Chondrocyte (in vitro differentiated cells): Measurements from ENCODE around the gene GBP7. TPM values are rescaled to one million over a fixed set of nuclear protein-coding genes. Genes with fewer than 3 reads are reported as not detected.

Experiments used
- DNase-seq: peaks from one replicate; pipeline ENCODE4 v3.0.0; 2021; ENCODE audit warnings: mixed read lengths, low spot score
- H3K27ac Mint-ChIP-seq: one replicate; pipeline ENCODE4 v1.8.0; 2021; ENCODE audit warnings: mild to moderate bottlenecking, moderate library complexity, mixed read lengths; ENCODE audit not compliant: unreplicated experiment
- H3K27me3 Mint-ChIP-seq: 2 replicates; pipeline ENCODE4 v1.8.0; 2021; ENCODE audit warnings: low read depth, mixed read lengths
- H3K36me3 Mint-ChIP-seq: 2 replicates; pipeline ENCODE4 v1.8.0; 2021; ENCODE audit warnings: low read depth, mixed read lengths
- H3K4me1 Mint-ChIP-seq: 2 replicates; pipeline ENCODE4 v1.8.0; 2021; ENCODE audit warnings: low read depth, mild to moderate bottlenecking, mixed read lengths
- H3K4me3 Mint-ChIP-seq: one replicate; pipeline ENCODE4 v1.8.0; 2021; ENCODE audit warnings: mild to moderate bottlenecking, moderate library complexity, mixed read lengths; ENCODE audit not compliant: unreplicated experiment
- H3K9me3 Mint-ChIP-seq: 2 replicates; pipeline ENCODE4 v1.8.0; 2021; ENCODE audit warnings: low read depth, mixed read lengths
- CTCF ChIP-seq: fragments of 200-600 bp; sonication (generic); IDR thresholded peaks from 2 replicates; pipeline ENCODE4 v1.5.0; 2021; ENCODE audit warnings: antibody characterized with exemption, mild to moderate bottlenecking, moderate library complexity
- total RNA-seq: library from RNA; stranded (reverse); gene quantifications from 3 replicates; pipeline ENCODE4 v1.2.1, GENCODE V29; 2021

Gene GBP7
- total RNA-seq, 1 donor from 2014 or later: not detected

GRCh38 chr1:89206373-89206772 is 30.6 kb upstream of the GBP7 start:
- Mint-ChIP-seq H3K36me3 (no peaks in the 10 kb centered on the region), H3K4me1 (no peaks in the 10 kb centered on the region), H3K27ac (no peak overlapping the region), H3K4me3 (no peak overlapping the region), H3K27me3 (no peaks in the 10 kb centered on the region), H3K9me3 (peaks cover 21% of the 10 kb centered on the region)
- no peak for DNase-seq
- no peak for TF ChIP-seq CTCF

GRCh38 chr1:89203166-89203565 is 27.4 kb upstream of the GBP7 start:
- Mint-ChIP-seq H3K9me3 (peaks cover 10% of the 10 kb centered on the region), H3K4me1 (no peaks in the 10 kb centered on the region), H3K27ac (no peak overlapping the region), H3K4me3 (no peak overlapping the region), H3K27me3 (no peaks in the 10 kb centered on the region), H3K36me3 (no peaks in the 10 kb centered on the region)
- no peak for TF ChIP-seq CTCF
- no peak for DNase-seq

- Mint-ChIP-seq H3K4me3 (no peak overlapping the region), H3K27me3 (peaks cover 3% of the 10 kb centered on the region), H3K36me3 (no peaks in the 10 kb centered on the region), H3K27ac (no peak overlapping the region), H3K9me3 (peaks cover 7% of the 10 kb centered on the region), H3K4me1 (no peaks in the 10 kb centered on the region)
- no peak for TF ChIP-seq CTCF
- DNase-seq: no peak
These were observed 25.4 kb upstream of the GBP7 start for GRCh38 chr1:89201106-89201794.

- no peak overlapping the region for H3K27ac Mint-ChIP-seq
- H3K9me3 Mint-ChIP-seq: peaks cover 7% of the 10 kb centered on the region
- no peaks in the 10 kb centered on the region for H3K4me1 Mint-ChIP-seq
- no peak overlapping the region for H3K4me3 Mint-ChIP-seq
- peaks cover 3% of the 10 kb centered on the region for H3K27me3 Mint-ChIP-seq
- no peaks in the 10 kb centered on the region for H3K36me3 Mint-ChIP-seq
- TF ChIP-seq CTCF: no peak
- no peak for DNase-seq
These were observed 24.9 kb upstream of the GBP7 start for GRCh38 chr1:89200663-89201062.

GRCh38 chr1:89199525-89200031 is 23.8 kb upstream of the GBP7 start:
- no peak for TF ChIP-seq CTCF
- Mint-ChIP-seq H3K27ac (no peak overlapping the region), H3K4me1 (no peaks in the 10 kb centered on the region), H3K9me3 (peaks cover 6% of the 10 kb centered on the region), H3K36me3 (no peaks in the 10 kb centered on the region), H3K4me3 (no peak overlapping the region), H3K27me3 (peaks cover 3% of the 10 kb centered on the region)
- no peak for DNase-seq
